ENCODE results near the gene DNAJC3. TPM values are rescaled to one million over a fixed set of nuclear protein-coding genes. Genes with fewer than 3 reads are reported as not detected.

DNAJC3 gene
- total and polyA plus RNA-seq, 2 of the 13 experiments (the other 11 are each of a cell fraction or from before 2014, with no cell fraction given) = 10.4 to 48.2 TPM

GRCh38 chr13:95676105-95676761 lies 706 bp upstream of the DNAJC3 start (continued):
- TF ChIP-seq, protein P1, sequence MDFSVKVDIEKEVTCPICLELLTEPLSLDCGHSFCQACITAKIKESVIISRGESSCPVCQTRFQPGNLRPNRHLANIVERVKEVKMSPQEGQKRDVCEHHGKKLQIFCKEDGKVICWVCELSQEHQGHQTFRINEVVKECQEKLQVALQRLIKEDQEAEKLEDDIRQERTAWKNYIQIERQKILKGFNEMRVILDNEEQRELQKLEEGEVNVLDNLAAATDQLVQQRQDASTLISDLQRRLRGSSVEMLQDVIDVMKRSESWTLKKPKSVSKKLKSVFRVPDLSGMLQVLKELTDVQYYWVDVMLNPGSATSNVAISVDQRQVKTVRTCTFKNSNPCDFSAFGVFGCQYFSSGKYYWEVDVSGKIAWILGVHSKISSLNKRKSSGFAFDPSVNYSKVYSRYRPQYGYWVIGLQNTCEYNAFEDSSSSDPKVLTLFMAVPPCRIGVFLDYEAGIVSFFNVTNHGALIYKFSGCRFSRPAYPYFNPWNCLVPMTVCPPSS (IDR thresholded peaks at IDR 0.05) = no peak
- TF ChIP-seq CREB1 (IDR thresholded peaks at IDR 0.05) (no peak), CREB1 (CRISPR knock-in tag; IDR thresholded peaks at IDR 0.05) (peak; percentile 48), ZNF230 (CRISPR knock-in tag; IDR thresholded peaks at IDR 0.05) (no peak), SNAPC2 (CRISPR knock-in tag; IDR thresholded peaks at IDR 0.05) (no peak), CCDC6 (CRISPR knock-in tag; IDR thresholded peaks at IDR 0.05) (no peak), TBX3 (IDR thresholded peaks at IDR 0.05; ENCODE audit: borderline replicate concordance) (no peak), AKNA (CRISPR knock-in tag; IDR thresholded peaks at IDR 0.05; ENCODE audit: borderline replicate concordance) (no peak), ZNF354B (CRISPR knock-in tag; IDR thresholded peaks at IDR 0.05) (no peak), ZNF597 (CRISPR knock-in tag; IDR thresholded peaks at IDR 0.05) (no peak), MYPOP (CRISPR knock-in tag; IDR thresholded peaks at IDR 0.05) (no peak), TP53 (CRISPR knock-in tag; conservative IDR thresholded peaks at IDR 0.05) (0 out of 2 replicates have a peak, but pooled peaks have one; percentile 21), ZNF709 (CRISPR knock-in tag; IDR thresholded peaks at IDR 0.05) (no peak; the same call in 1 of the 2 replicates), NCOR1 (IDR thresholded peaks at IDR 0.05; ENCODE audit: borderline replicate concordance, low read length) (no peak), EHMT2 (IDR thresholded peaks at IDR 0.05; ENCODE audit: borderline replicate concordance, low read depth, low read length) (no peak), HOXA5 (CRISPR knock-in tag; IDR thresholded peaks at IDR 0.05) (no peak; the same call in 1 of the 2 replicates)
- TF ChIP-seq, protein P2, sequence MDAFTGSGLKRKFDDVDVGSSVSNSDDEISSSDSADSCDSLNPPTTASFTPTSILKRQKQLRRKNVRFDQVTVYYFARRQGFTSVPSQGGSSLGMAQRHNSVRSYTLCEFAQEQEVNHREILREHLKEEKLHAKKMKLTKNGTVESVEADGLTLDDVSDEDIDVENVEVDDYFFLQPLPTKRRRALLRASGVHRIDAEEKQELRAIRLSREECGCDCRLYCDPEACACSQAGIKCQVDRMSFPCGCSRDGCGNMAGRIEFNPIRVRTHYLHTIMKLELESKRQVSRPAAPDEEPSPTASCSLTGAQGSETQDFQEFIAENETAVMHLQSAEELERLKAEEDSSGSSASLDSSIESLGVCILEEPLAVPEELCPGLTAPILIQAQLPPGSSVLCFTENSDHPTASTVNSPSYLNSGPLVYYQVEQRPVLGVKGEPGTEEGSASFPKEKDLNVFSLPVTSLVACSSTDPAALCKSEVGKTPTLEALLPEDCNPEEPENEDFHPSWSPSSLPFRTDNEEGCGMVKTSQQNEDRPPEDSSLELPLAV (CRISPR knock-in tag; conservative IDR thresholded peaks at IDR 0.05; ENCODE audit: low read depth) = no peak
- TF ChIP-seq, protein P3, sequence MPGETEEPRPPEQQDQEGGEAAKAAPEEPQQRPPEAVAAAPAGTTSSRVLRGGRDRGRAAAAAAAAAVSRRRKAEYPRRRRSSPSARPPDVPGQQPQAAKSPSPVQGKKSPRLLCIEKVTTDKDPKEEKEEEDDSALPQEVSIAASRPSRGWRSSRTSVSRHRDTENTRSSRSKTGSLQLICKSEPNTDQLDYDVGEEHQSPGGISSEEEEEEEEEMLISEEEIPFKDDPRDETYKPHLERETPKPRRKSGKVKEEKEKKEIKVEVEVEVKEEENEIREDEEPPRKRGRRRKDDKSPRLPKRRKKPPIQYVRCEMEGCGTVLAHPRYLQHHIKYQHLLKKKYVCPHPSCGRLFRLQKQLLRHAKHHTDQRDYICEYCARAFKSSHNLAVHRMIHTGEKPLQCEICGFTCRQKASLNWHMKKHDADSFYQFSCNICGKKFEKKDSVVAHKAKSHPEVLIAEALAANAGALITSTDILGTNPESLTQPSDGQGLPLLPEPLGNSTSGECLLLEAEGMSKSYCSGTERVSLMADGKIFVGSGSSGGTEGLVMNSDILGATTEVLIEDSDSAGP (CRISPR knock-in tag; IDR thresholded peaks at IDR 0.05; ENCODE audit: borderline replicate concordance) = no peak
